ENCODE results near the gene INTS7.

INTS7 gene

GRCh38 chr1:212035123-212035834 lies at the start of gene INTS7, which contains the start of gene DTL:
TSS of gene INTS7 (minus strand) at chr1:212035557. CDS start at chr1:212035437, 120 bp downstream.
TSS of gene DTL (plus strand) at chr1:212035748. CDS start at chr1:212035891, 143 bp downstream.
- peak; percentile 99 for DNase-seq (ENCODE audit: low read depth)

GRCh38 chr1:212082765-212083406 lies 47.5 kb upstream of the INTS7 start:
- DNase-seq (ENCODE audit: low read depth): no peak

GRCh38 chr1:212078826-212079225 lies 43.5 kb upstream of the INTS7 start:
- DNase-seq (ENCODE audit: low read depth): no peak

GRCh38 chr1:212077028-212077427 lies 41.7 kb upstream of the INTS7 start:
- DNase-seq (ENCODE audit: low read depth): no peak

- no peak for DNase-seq (ENCODE audit: low read depth)
Measured at GRCh38 chr1:212074856-212075255, 39.5 kb upstream of the INTS7 start.

- DNase-seq (ENCODE audit: low read depth): no peak
Measured at GRCh38 chr1:212074313-212074712, 39.0 kb upstream of the INTS7 start.

- DNase-seq (ENCODE audit: low read depth): no peak
Measured at GRCh38 chr1:212073490-212073889, 38.1 kb upstream of the INTS7 start.

GRCh38 chr1:212072047-212072446 lies 36.7 kb upstream of the INTS7 start:
- DNase-seq (ENCODE audit: low read depth): no peak

- peak; percentile 54 for DNase-seq (ENCODE audit: low read depth)
Measured at GRCh38 chr1:212070720-212071302, 35.5 kb upstream of the INTS7 start.

- no peak for DNase-seq (ENCODE audit: low read depth)
Measured at GRCh38 chr1:212067787-212068186, 32.4 kb upstream of the INTS7 start.

GRCh38 chr1:212062832-212063438 lies 27.6 kb upstream of the INTS7 start:
- DNase-seq (ENCODE audit: low read depth): peak; percentile 76

GRCh38 chr1:212060632-212061472 lies 25.5 kb upstream of the INTS7 start:
- DNase-seq (ENCODE audit: low read depth): peak; percentile 51

GRCh38 chr1:212055333-212055732 lies 20.0 kb upstream of the INTS7 start:
- DNase-seq (ENCODE audit: low read depth): no peak

- no peak for DNase-seq (ENCODE audit: low read depth)
Measured at GRCh38 chr1:212053993-212054392, 18.6 kb upstream of the INTS7 start.

- DNase-seq (ENCODE audit: low read depth): no peak
Measured at GRCh38 chr1:212045981-212046380, 10.6 kb upstream of the INTS7 start.

- no peak for DNase-seq (ENCODE audit: low read depth)
Measured at GRCh38 chr1:212044851-212045250, 9.5 kb upstream of the INTS7 start.

GRCh38 chr1:212042436-212042835 lies 7.1 kb upstream of the INTS7 start:
- no peak for DNase-seq (ENCODE audit: low read depth)

GRCh38 chr1:212040629-212041412 lies 5.5 kb upstream of the INTS7 start:
- DNase-seq (ENCODE audit: low read depth): peak; percentile 54

GRCh38 chr1:212039622-212040021 lies 4.3 kb upstream of the INTS7 start:
- DNase-seq (ENCODE audit: low read depth): no peak

GRCh38 chr1:212037900-212038299 lies 2.5 kb upstream of the INTS7 start:
- DNase-seq (ENCODE audit: low read depth): peak; percentile 30
